Activated CD4-positive, alpha-beta T cell treated with anti-CD3 and anti-CD28 coated beads, Interleukin-2, amount 50 U/mL, for 1 hour (primary cell): ENCODE measurements around the gene ADD3.

Experiments used
- DNase-seq: peaks from one replicate; pipeline ENCODE4 v3.0.0-alpha.2; 2020

ADD3 gene, protein sequence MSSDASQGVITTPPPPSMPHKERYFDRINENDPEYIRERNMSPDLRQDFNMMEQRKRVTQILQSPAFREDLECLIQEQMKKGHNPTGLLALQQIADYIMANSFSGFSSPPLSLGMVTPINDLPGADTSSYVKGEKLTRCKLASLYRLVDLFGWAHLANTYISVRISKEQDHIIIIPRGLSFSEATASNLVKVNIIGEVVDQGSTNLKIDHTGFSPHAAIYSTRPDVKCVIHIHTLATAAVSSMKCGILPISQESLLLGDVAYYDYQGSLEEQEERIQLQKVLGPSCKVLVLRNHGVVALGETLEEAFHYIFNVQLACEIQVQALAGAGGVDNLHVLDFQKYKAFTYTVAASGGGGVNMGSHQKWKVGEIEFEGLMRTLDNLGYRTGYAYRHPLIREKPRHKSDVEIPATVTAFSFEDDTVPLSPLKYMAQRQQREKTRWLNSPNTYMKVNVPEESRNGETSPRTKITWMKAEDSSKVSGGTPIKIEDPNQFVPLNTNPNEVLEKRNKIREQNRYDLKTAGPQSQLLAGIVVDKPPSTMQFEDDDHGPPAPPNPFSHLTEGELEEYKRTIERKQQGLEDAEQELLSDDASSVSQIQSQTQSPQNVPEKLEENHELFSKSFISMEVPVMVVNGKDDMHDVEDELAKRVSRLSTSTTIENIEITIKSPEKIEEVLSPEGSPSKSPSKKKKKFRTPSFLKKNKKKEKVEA

DNA sequence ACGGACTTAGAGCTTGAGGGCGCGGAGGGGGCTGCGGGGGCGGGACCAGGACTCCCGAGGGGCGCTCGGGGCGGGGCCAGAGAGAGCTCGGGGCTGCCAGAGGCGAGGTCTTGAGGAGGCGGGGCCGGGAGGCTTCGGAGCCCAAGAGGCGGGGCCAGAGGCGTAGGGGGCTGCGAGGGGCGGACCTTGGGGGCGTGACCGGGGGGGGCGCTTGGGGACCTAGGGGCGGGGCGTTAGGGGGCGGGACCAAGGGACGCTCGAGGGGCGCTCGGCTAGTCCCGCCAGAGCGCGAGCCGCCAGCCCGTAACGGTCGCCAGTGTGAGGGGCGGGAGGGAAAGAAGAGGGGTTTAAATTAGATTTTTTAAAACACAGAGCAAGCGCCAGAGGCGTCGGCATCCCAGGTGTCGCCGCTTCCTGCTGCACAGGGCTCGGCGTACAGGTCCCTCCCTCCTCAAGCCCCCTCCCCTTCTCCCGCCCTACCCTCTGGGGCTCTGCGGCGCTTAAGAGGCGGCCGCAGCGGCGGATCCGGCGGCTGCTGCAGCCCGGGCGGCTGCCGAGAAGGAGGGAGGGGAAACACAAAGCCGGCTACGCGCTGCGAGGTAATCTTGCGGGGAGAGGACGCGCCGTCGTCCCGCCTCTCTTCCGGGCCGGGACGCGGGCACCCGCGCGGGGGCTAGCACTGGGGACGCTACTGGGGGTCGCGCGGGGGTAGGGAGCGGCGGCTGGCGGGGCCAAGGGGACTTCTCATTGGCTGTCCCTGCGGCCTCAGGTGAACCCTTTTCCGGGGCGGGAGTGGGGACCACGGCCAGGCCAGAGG lies at the start of gene ADD3:
TSS of gene ADD3 (plus strand) at position 284 of the 817 bp plus-strand sequence. CDS start 92,670 bp downstream, outside the sequence.
- peak; percentile 90 for DNase-seq

DNA sequence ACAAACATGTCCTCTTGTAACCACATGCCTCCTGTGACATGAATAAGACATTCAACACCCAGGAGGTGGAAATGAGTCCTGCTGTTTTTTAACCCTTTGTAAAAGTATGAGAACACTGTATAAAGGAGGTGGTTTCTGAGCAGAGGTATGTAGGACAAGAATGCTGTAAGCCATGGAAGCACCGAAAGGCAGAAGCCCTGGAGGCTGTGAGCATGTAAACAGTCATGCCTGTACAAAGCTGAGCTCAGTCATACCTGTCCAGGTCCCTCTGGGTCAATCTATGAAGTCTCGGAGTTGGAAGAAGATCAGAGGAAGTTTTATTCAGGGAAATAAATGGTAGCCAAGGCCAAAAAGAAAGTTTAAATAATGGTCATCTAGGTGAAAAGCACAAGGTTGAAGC lies 49.7 kb upstream of the ADD3 start:
- no peak for DNase-seq

DNA sequence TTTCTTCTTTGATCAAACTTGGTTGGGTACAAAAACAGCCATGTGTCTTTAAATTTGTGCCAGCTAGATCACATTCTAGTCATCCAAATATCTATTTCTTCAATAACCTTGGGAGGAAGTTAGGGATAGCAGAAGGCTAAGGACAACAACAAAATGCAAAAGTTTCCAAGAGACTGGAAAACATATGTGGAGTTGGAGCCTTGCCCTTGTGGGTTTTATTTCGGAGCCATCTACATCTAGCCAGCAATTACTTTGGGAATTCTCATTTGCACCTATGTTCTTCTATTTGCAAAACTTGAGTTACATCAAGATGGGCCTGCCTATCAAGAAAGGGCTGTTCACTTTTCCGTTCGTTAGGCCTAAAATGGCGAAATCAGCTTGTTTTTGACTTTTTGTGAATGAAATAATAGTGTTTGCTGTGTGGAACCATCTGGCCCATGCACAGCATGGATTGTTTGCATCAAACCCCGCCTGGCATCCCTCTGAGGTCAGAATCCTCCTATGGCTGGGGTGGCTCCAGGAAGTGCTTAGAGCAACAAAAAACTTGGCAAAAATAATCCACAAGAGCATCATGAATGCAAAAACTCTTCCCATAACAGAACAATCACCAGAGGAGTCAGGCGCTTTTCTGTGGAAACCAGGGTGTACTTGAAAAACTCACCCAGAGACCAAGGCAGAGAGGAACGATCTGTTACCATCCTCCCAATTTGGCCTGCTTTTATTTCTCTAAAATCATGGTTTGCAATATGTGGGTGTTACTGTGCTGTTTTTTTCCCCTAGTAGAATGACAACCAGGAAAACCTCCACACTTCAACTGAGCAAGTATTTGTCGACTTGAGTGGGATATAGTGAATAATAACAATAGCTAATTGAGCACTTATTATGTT lies 48.3 kb upstream of the ADD3 start:
- DNase-seq, result no peak

DNA sequence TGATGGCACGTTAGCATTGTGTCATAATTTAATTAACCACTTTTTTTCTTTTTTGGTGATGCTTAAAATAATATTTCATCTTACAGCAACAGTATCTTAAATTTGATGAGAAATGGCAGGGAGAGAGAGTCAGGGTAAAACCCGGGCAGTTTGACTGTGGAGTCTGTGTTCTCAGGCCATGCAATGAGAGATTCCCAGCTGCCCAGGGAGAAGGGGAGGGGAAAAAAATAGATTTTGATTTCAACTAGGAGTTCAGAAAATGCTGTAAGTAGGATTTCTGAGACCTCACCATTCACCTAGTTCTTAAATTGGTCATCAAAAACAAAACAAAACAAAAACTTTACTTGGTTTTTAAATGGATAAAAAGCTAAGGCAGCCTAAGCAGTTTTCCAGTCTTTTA lies 47.1 kb upstream of the ADD3 start:
- no peak for DNase-seq

DNA sequence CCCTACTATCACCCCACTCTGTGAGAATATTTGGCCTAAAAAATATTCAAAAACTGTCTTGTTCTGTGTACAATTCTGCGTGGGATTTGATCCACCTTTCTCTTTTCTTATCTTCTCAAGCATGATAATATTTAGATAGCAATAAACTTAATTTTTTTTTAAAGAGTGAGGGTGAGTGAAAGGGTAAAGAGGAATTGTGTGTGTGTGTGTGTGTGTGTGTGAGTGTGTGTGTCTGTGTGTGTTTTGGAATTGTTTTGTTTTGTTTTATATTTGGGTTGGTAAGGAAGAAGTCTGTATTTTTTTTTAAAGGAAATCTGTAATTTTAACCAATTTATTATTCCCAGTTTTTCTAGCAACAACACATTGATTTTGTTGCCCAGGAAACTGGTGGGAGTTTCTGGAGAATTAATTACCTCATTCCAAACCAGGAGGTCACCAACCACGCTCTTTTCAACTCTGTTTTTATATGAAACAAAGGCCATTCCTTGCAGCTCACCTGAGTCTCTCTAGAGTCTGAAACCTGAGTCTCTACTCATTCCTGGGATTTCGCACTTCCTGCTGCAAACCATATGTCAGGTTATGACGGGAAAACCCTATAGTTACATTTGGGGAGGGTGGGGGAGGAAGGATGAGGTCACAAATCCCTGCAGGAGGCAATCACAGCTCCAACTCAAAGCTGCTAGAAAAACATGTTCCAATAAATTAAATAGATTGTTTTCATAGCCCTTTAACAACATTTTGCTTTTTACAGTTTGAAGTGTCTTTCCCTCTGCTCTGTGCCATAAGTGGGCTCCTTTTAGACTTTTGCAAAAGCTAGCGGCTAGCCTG lies 46.4 kb upstream of the ADD3 start:
- DNase-seq, result no peak

DNA sequence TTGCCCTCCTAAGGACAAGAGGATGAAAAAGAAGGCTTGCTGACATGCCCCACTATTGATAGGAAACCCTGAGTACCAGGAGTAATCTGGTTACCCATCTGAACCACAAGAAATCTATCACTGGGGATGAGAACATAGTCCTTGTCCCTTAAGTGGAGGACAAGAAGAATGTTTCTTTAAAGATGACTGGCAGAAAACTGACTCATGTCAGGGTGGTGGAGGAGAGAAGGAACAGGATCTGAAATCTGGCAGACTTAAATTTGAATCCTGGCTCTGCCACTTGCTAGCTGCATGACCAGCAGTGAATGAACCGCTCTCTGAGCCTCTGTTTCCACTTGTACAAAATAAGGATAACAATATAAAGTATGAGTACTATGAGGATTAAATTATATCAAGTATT lies 45.5 kb upstream of the ADD3 start:
- no peak for DNase-seq

DNA sequence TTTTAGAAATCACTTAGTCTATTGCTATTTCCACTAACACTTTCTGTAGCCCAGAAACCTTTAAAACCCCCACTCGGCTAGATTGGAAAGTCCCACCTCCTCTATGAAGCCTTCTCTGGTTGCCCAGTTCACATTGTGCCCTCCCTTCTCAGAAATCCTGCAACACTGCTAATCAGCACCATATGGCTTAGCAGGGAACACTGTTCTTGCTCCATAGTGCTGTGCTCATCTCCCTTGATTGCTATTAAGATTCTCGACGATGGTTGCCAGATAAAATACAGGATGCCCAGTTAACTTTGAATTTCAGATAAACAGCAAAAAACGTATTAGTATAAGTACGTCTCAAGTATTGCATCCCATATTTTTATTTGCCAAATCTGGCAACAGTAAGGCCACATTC lies 44.3 kb upstream of the ADD3 start:
- DNase-seq, result no peak

DNA sequence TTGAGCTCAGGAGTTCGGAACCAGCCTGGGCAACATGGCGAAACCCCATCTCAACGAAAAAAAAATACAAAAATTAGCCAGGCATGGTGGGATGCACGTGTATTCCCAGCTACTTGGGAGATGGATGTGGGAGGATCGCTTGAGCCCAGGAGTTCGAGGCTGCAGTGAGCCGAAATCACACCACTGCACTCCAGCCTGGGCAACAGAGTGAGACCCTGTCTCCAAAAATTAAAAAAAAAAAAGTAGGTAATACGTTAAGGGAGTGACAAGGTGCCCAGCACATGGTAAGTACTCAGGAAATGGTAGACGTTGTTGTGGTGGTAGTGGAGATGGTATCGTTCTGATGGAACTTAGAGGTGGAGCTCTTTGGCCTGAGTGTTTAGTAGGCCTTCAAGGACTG lies 43.5 kb upstream of the ADD3 start:
- no peak for DNase-seq

DNA sequence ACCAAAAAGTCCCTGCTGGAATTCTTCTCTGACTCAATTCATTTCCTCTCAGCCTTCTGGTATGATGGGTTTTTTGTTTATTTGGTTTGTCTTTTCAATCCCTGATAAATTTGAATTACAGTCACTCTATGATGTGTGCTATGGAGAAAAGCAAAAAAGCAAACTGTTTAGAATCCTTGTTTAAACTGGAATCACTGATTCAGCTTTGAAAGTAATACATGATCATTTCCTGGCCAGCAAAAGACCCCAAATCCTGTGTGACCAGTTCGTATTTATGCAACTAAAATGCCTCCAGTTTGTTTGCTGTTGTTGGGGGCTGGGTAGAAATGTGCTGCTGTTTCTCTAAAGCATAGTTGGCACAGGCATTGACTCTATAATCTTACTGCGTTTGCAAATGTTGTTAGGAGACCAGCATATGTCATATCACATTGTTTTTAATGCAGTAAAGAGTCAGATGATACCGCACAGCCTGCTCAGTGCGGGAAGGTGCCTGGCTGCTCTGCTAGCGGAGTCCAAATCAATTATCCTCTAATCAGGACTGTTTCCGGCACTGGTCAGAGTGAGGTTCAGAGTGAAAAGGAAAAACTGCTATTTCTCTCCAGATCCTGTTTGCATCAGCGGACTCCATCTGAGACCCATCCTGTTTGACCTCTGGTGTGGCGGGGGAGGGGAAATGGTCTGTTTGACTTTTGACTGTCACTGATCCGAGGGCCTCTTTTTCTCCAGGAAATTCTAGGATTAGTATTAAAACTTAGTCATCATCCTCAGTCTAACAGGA lies 40.6 kb upstream of the ADD3 start:
- no peak for DNase-seq

DNA sequence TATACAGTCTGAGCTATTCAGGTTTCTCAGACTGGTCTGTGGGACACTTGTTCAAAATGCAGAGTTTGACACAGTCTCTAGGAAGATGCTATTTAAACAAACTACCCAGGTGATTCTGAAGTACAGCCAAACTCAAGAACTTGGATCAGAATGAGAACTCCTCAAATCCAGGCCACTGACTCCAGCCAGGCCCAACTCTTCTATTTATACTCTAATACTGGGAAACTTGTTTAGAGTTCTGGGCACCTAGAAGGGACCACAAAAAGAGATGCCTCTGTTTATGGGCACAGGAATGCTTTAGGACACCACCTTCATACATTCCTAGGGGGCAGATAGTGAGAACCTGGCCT lies 40.1 kb upstream of the ADD3 start:
- DNase-seq, result no peak

DNA sequence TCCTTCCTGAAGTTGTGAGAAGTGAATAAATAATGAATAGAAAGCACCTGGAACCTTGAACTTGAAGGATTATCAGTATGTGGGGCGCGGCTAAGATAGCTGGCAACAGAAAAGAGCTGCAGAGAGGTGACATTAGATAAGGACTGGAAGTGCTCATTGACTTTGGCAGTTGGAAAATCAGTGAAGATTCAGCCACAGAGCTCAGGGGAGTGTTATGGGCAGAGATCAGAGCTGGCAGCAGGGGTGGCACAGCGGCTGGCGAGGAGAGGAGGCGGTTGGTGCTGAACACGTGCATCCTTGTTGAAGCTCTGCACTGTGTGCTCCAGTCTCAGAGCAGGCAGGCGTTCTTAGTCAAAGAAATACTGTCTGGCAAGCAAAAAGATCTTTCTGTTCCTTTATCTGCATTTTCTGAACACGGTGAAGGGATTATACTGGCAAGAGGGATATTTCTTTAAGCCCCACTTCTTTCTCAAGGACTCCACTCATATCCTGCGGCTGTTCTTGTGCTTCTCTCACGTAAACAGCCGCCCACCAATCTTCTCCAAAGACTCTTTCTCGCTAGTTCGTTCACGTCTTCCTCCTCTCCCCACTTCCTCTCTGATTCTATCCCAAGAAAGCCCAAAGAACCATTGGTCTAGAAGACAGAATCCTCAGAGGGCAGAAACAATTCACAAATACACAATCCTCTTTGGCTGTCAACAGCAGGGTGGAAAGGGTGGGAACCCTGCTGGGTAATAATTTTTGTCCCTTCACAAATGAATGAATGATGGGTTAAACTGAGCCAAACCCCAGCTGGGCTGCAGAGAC lies 38.6 kb upstream of the ADD3 start:
- no peak for DNase-seq

DNA sequence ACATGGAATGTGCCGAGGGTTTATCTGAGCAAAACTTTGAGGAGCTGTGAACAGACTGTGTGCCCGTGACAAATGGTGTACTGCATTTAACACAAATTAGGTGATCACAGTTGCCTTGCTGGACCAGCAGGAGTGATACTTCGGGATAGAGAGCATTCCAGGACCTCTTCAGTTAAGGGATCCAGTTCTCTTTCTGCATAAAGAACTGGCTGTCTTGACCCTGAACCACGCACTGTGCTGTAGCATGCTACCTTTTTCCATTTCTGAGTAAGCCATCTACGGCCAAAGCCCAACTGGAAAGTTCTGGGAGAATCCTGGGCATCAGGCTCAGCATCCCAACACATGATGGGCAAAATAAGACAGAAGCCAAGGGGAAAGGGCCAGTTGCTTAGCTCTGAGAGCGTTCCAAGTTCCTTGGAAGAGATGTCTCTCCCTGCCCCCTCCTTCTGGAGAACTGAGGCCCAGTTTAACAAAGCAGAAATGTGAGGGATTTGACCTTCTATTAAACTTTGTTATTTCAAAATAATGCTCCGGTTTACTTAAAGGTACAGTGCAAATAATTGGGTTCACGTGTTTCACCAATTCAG lies 37.9 kb upstream of the ADD3 start:
- DNase-seq, result no peak

DNA sequence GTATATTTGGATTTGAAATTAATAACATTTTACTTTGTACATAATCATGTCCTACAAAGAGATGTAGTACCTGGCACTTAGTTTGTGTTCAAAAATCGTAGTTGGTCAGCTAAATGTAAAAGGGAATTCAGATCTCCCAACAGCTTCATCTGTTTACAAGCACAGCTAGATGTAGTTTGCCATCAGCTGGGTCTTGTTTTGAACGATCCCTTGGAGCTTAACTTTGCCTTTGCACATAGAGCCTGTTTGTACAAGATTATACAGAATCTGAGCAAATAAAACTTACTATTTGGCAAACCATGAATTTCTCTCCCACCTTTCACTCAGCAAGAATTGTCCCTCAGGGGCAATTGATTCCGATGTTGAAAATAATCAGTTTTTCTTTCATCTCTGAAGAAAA lies 36.1 kb upstream of the ADD3 start:
- no peak for DNase-seq

DNA sequence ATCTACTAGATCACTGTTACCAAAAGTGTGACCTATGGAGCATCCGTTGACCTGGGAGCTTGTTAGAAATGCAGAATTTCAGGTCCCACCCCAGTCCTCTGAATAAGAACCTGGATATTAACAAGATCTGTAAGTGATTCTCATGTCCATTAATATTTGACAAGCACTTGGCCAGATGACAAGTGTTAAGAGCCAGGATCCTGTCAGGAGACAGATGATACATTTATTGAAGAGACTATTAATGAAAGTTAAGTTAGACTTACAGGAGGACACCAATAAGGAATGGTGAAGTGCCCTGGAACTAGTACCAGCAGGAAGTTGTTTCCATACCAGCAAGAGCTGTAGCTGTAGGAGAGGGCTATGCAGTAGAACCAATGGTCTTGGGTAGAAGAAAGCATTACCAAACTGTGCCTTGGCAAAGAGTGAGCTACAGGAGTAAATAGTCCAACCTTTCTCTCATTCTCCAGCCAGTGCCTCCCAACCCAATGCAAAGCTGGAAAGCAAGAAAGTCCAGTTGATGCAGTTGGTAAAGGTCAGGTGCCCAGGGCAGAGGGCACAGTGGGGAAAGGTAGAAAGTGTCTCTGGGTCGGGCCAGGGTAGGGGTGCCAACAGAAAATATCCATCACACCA lies 35.3 kb upstream of the ADD3 start:
- no peak for DNase-seq

DNA sequence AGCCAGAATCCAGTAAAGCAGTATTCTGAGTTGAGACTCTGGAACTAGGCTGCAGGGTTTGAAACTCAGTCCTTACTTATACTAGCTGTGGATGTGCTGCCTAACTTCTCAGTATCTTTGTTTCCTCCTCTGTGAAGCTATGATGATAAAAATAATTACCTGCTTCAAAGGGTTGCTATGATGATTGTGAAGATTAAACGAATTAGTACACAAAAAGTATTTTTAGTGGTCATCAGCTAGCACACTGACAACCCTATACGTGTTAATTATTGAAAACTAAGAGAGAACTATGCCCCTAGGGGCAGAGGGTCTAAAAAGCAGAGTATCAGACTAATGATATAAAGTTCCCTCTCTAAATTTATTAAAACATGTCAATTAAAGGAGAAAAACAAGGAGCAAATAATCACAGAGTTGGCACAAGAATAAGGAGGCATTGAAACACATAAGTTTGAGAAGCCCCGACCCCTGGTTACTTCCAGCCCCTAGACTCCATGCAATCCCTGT lies 34.4 kb upstream of the ADD3 start:
- no peak for DNase-seq

DNA sequence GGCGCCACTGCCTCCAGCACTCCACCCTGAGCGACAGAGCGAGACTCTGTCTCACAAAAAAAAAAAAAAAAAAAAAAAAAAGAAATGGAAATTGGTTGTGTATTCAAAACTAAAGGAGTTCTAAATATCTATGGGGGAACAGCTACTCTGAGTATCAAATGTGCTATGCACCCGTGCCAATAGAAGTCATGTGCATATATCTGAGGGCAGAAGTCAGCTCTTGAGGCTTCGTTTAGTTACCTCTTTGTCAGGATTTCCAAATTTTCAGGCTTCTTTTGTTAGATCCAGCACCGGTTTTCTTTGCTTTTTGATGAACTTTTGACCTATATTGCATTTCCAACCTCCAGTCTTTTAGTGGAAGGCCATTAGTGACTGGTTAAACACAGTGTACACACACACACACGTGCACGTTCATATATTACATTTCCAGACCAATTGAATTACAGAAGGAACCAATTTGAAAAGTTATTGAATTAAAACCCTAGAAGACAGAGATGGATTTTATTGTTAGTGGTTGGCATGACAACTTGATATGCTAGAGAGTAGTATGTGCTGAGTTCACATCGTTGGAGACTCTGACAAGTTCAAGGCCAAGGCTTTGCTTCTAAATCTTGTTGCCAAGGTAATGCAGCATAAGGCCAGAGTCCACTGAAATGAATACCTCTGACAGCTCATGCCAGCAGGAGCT lies 33.1 kb upstream of the ADD3 start:
- DNase-seq, result no peak

DNA sequence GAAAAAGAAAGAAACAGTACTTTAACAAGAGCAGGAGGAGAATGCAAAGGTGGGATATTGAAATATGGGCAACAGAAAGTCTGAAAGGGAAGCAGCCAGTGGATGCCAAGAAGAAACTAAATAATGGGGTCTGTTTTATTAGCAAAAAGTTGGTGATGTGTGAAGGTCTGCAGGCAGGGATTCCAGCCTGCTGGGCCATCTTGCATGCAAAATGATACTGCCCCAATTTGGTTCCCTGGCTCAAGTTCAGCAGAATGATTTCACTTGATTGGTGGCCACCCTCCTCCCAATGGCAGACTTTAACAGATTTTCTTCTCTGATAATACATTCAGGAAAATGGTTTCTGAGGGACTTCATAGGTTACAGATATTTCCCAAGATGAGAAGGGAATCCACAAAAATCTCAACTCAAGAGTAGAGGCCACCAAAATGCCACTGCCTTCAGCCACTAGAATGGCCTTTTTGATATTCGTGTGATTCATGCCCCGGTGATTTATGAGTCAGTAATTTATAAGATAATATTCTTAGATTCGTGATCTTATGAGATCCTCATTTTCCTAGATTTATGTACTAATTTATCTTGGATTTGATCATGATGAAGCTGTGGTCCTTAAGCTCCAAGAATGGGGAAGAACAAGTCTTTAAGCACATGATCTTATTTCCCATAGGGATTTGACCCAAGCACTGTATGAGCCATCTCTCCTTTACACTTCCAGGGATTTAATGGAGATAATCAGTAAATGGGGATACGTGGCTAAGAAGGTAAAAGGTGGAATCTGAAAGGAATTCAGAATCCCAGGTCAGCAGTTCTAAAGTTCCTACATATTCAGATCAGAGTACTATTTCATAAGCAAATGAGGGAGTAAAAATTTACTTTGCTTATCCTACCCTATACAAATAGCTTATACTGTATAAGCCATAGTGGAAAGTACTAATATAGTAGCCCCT lies 32.3 kb upstream of the ADD3 start:
- DNase-seq, result no peak
